HCT116 (cell line): ENCODE data around the gene ATP1A4. TPM values are rescaled to one million over a fixed set of nuclear protein-coding genes. Genes with fewer than 3 reads are reported as not detected.

Experiments
- ATAC-seq: fragments of 200-7000 bp; cut with Tn5 transposase; 2 replicates; pipeline ENCODE4 v1.9.1; 2020; ENCODE audit warnings: mild to moderate bottlenecking, moderate library complexity
- BruUV-seq: library from RNA; stranded (reverse); fragments of 400-500 nt; replicated peaks from 2 replicates; lab custom pipeline; 2021; lab: Mats Ljungman, UMichigan
- CTCF ChIA-PET: fragments of 300-600 bp; sonication (Branson Sonifier 250); formaldehyde crosslinking; loops from one replicate; lab custom pipeline; 2021; ENCODE audit warnings: antibody characterized with exemption; lab: Charles Lee
- POLR2A ChIA-PET: fragments of 300-600, 350-600 bp; sonication (Branson Sonifier 250); formaldehyde crosslinking; loops from one replicate; lab custom pipeline; 2021; ENCODE audit warnings: antibody characterized with exemption; lab: Charles Lee
- RAD21 ChIA-PET, 2 experiments: fragments of 300-600 bp; sonication (Branson Sonifier 250); formaldehyde crosslinking; loops; one replicate each; lab custom pipeline; 2023; ENCODE audit warnings: low total read pairs in 2 of 2; ENCODE audit not compliant: uncharacterized antibody in 2 of 2, unreplicated experiment in 2 of 2, low non-redundant PET in 1 of 2; lab: Charles Lee
- DNase-seq: peaks from one replicate; pipeline ENCODE4 v3.0.0-alpha.2; 2010; ENCODE audit warnings: low read depth, low spot score
- H2AFZ ChIP-seq: fragments of 200-600 bp; shearing (Covaris generic), sonication (generic); 2 replicates; pipeline ENCODE4 v1.6.1; 2017; ENCODE audit warnings: low read depth, mixed run types, mixed read lengths, antibody characterized with exemption, low read length; ENCODE audit not compliant: poor library complexity, severe bottlenecking
- H3K27ac ChIP-seq: 2 replicates; pipeline ENCODE4 v1.5.1; 2012; ENCODE audit warnings: low read depth, low read length
- H3K27me3 ChIP-seq: fragments of 200-600 bp; sonication (generic); 2 replicates; pipeline ENCODE4 v1.6.1; 2016; ENCODE audit warnings: mixed run types, low read length, mixed read lengths; ENCODE audit not compliant: insufficient read depth
- H3K36me3 ChIP-seq, 2 experiments: fragments of 200-500 bp in 1 of 2; fragments of 200-600 bp in 1 of 2; sonication (Bioruptor generic) in 1 of 2; sonication (generic) in 1 of 2; 2 replicates each; pipeline versions ENCODE4 v1.5.1 to v1.6.1; 2014 to 2016; ENCODE audit warnings: low read length in 2 of 2, inconsistent platforms in 1 of 2, mixed read lengths in 1 of 2, mixed run types in 1 of 2; ENCODE audit not compliant: insufficient read depth in 2 of 2, control insufficient read depth in 1 of 2
- H3K4me1 ChIP-seq, 2 experiments: fragments of 200-600 bp in 1 of 2; sonication (generic) in 1 of 2; 2 replicates each; pipeline versions ENCODE4 v1.5.1 to v1.6.1; 2012 to 2017; ENCODE audit warnings: low read length in 2 of 2, inconsistent platforms in 1 of 2, mild to moderate bottlenecking in 1 of 2, mixed read lengths in 1 of 2, mixed run types in 1 of 2, moderate library complexity in 1 of 2; ENCODE audit not compliant: insufficient read depth in 2 of 2, control insufficient read depth in 1 of 2
- H3K4me2 ChIP-seq: fragments of 200-600 bp; sonication (generic); 2 replicates; pipeline ENCODE4 v1.6.1; 2017; ENCODE audit warnings: mixed run types, low read length, mixed read lengths
- H3K4me3 ChIP-seq, 2 experiments: fragments of 200-600 bp in 1 of 2; sonication (generic) in 1 of 2; replicated peaks in 1 of 2; 2 replicates each; pipeline ENCODE4 v1.5.1; 2011 to 2016; ENCODE audit warnings: low read length in 2 of 2, control low read depth in 1 of 2, low read depth in 1 of 2, mild to moderate bottlenecking in 1 of 2, mixed read lengths in 1 of 2, mixed run types in 1 of 2
- H3K79me2 ChIP-seq: fragments of 200-600 bp; sonication (generic); 2 replicates; pipeline ENCODE4 v1.6.1; 2017; ENCODE audit warnings: mild to moderate bottlenecking, mixed run types, low read length, moderate library complexity, mixed read lengths; ENCODE audit not compliant: insufficient read depth
- H3K9ac ChIP-seq: fragments of 200-600 bp; sonication (generic); 2 replicates; pipeline ENCODE4 v1.6.1; 2016; ENCODE audit warnings: low read length, mixed read lengths
- H3K9me2 ChIP-seq: fragments of 200-600 bp; sonication (generic), shearing (Covaris generic); 2 replicates; pipeline ENCODE4 v1.6.1; 2017; ENCODE audit warnings: mixed run types, mild to moderate bottlenecking, moderate library complexity; ENCODE audit not compliant: insufficient read depth
- H3K9me3 ChIP-seq, 2 experiments: fragments of 200-500 bp in 1 of 2; fragments of 200-600 bp in 1 of 2; sonication (Bioruptor generic) in 1 of 2; sonication (generic) in 1 of 2; 2 replicates each; pipeline ENCODE4 v1.6.1; 2014 to 2017; ENCODE audit warnings: low read length in 2 of 2, mixed read lengths in 2 of 2, inconsistent platforms in 1 of 2, low read depth in 1 of 2, mild to moderate bottlenecking in 1 of 2, mixed run types in 1 of 2, moderate library complexity in 1 of 2; ENCODE audit not compliant: control insufficient read depth in 1 of 2, insufficient read depth in 1 of 2
- H4K20me1 ChIP-seq: fragments of 200-600 bp; sonication (generic), shearing (Covaris generic); 2 replicates; pipeline ENCODE4 v1.6.1; 2017; ENCODE audit warnings: mixed run types, mild to moderate bottlenecking, moderate library complexity; ENCODE audit not compliant: insufficient read depth
- ATF3 ChIP-seq: IDR thresholded peaks from 2 replicates; pipeline ENCODE4 v1.6.1; 2012
- CBX3 ChIP-seq: IDR thresholded peaks from 2 replicates; pipeline ENCODE4 v1.6.1; 2012; ENCODE audit warnings: low read depth
- CEBPB ChIP-seq: IDR thresholded peaks from 2 replicates; pipeline ENCODE4 v1.6.1; 2012; ENCODE audit warnings: low read depth
- CTCF ChIP-seq, 3 experiments: fragments of 200-600 bp in 1 of 3; sonication (generic) in 1 of 3; IDR thresholded peaks in 2 of 3; conservative IDR thresholded peaks in 1 of 3; 2 replicates each; pipeline ENCODE4 v1.5.1; 2012 to 2017; ENCODE audit warnings: low read depth in 2 of 3, low read length in 2 of 3, antibody characterized with exemption in 1 of 3, borderline replicate concordance in 1 of 3, control low read depth in 1 of 3, mild to moderate bottlenecking in 1 of 3, mixed read lengths in 1 of 3, mixed run types in 1 of 3, moderate library complexity in 1 of 3; ENCODE audit not compliant: insufficient read depth in 1 of 3
- EZH2 ChIP-seq: fragments of 200-600 bp; sonication (generic); IDR thresholded peaks from 2 replicates; pipeline ENCODE4 v1.6.1; 2017; ENCODE audit warnings: antibody characterized with exemption, mixed run types
- EZH2phosphoT487 ChIP-seq: fragments of 200-600 bp; IDR thresholded peaks from 2 replicates; pipeline ENCODE4 v1.6.1; 2018; ENCODE audit warnings: antibody characterized with exemption, borderline replicate concordance
- FOSL1 ChIP-seq: IDR thresholded peaks from 2 replicates; pipeline ENCODE4 v1.6.1; 2012; ENCODE audit warnings: low read depth
- JUND ChIP-seq: IDR thresholded peaks from 2 replicates; pipeline ENCODE4 v1.6.1; 2012
- MAX ChIP-seq: IDR thresholded peaks from 2 replicates; pipeline ENCODE4 v1.6.1; 2012
- POLR2A ChIP-seq: IDR thresholded peaks from 2 replicates; pipeline ENCODE4 v1.7.0; 2011; ENCODE audit warnings: borderline replicate concordance; ENCODE audit not compliant: insufficient read depth, insufficient read length; ENCODE audit errors: extremely low read depth
- RAD21 ChIP-seq: IDR thresholded peaks from 2 replicates; pipeline ENCODE4 v1.6.1; 2012; ENCODE audit warnings: low read depth, mild to moderate bottlenecking
- REST ChIP-seq: IDR thresholded peaks from 2 replicates; pipeline ENCODE4 v1.6.1; 2012; ENCODE audit warnings: low read depth
- SRF ChIP-seq: IDR thresholded peaks from 2 replicates; pipeline ENCODE4 v1.6.1; 2012; ENCODE audit warnings: low read depth
- TCF7L2 ChIP-seq: IDR thresholded peaks from 2 replicates; pipeline ENCODE4 v1.7.0; 2011; ENCODE audit warnings: borderline replicate concordance, inconsistent platforms; ENCODE audit not compliant: insufficient read depth, insufficient read length; ENCODE audit errors: extremely low read depth
- YY1 ChIP-seq: IDR thresholded peaks from 2 replicates; pipeline ENCODE4 v1.6.1; 2011; ENCODE audit warnings: low read length, low read depth, moderate library complexity, mild to moderate bottlenecking; ENCODE audit not compliant: insufficient replicate concordance; ENCODE audit errors: extremely low read depth
- ZBTB33 ChIP-seq: IDR thresholded peaks from 2 replicates; pipeline ENCODE4 v1.6.1; 2011; ENCODE audit warnings: mild to moderate bottlenecking, low read length, moderate library complexity; ENCODE audit not compliant: insufficient replicate concordance; ENCODE audit errors: extremely low read depth
- ZFX ChIP-seq: fragments of 450-650 bp; IDR thresholded peaks from 2 replicates; pipeline ENCODE4 v1.6.1; 2017
- intact Hi-C: fragments of 100-400 bp; cut with micrococcal nuclease; formaldehyde crosslinking; loops from 2 replicates; pipeline ENCODE4 v1.10.0; 2022
- total RNA-seq: library from RNA; stranded (reverse); gene quantifications from one replicate; pipeline ENCODE4 v1.2.1, GENCODE V29; 2021; ENCODE audit not compliant: unreplicated experiment

ATP1A4 gene
- total RNA-seq, 1 experiment from 2014 or later: not detected

GRCh38 chr1:160226623-160227022, 75.2 kb downstream of the ATP1A4 start:
- Histone ChIP-seq H2AFZ (no peak overlapping the region), H4K20me1 (no peaks in the 10 kb centered on the region), H3K4me3 (no peak overlapping the region), H3K4me2 (no peak overlapping the region), H3K27me3 (no peaks in the 10 kb centered on the region), H3K9me2 (no peaks in the 10 kb centered on the region), H3K27ac (no peak overlapping the region), H3K4me1 (no peaks in the 10 kb centered on the region), H3K36me3 (peaks cover 48 to 62% of the 10 kb centered on the region in 2 experiments; a peak in 3 of 4 replicates), H3K9ac (no peak overlapping the region), H3K9me3 (no peaks in the 10 kb centered on the region), H3K79me2 (no peaks in the 10 kb centered on the region)
- ChIA-PET CTCF (interaction anchor here (1.2 kb wide), 1 partner anchor 25 kb away, joined by 4 read pairs; no protein-coding TSS in a partner anchor), POLR2A (no interaction called here), RAD21 (no interaction called here)
- ATAC-seq: no peak
- no TSS peak for BruUV-seq
- no peak for DNase-seq
- intact Hi-C loops: no loop called here
- TF ChIP-seq ZBTB33 (no peak), POLR2A (no peak), REST (no peak), ZFX (no peak), EZH2phosphoT487 (no peak), FOSL1 (no peak), SRF (no peak), RAD21 (no peak), ATF3 (no peak), MAX (no peak), CTCF (IDR thresholded peaks at IDR 0.05 in 2 of 3, conservative IDR thresholded peaks at IDR 0.05 in 1 of 3; ENCODE audit: borderline replicate concordance in 1 of 3, insufficient read depth in 1 of 3, low read depth in 2 of 3, low read length in 2 of 3) (no peak), CEBPB (no peak), CBX3 (no peak), TCF7L2 (no peak), EZH2 (no peak), JUND (no peak), YY1 (no peak)
